HEK293 (cell line): Measurements from ENCODE around the gene COX5A.
A peak's percentile ranks its signal among the peaks of the same experiment; 100 is the strongest.

ENCODE experiments used
- CTCF ChIA-PET: fragments of 350-600 bp; formaldehyde crosslinking; extraction: SDS; loops from one replicate; lab custom pipeline; 2021; ENCODE audit warnings: antibody characterized with exemption; lab: Yijun Ruan, JAX
- POLR2A ChIA-PET: fragments of 300-600 bp; formaldehyde crosslinking; extraction: SDS; loops from one replicate; lab custom pipeline; 2020; ENCODE audit warnings: antibody characterized with exemption, inconsistent platforms; lab: Yijun Ruan, JAX
- H3K27ac ChIP-seq: fragments of 200-500 bp; sonication (Bioruptor generic); 2 replicates; pipeline ENCODE4 v1.5.1; 2014; ENCODE audit warnings: low read depth, low read length, control low read depth, inconsistent platforms; ENCODE audit errors: extremely low read depth
- H3K36me3 ChIP-seq, 2 experiments: fragments of 200-500 bp in 1 of 2; sonication (Bioruptor generic) in 1 of 2; 1 replicate in 1 of 2; 2 replicates in 1 of 2; pipeline ENCODE4 v1.5.1; 2014 to 2017; ENCODE audit warnings: inconsistent platforms in 2 of 2, low read length in 2 of 2; ENCODE audit not compliant: control insufficient read depth in 2 of 2, insufficient read depth in 1 of 2
- H3K4me1 ChIP-seq: fragments of 200-500 bp; sonication (Bioruptor generic); 2 replicates; pipeline ENCODE4 v1.5.1; 2014; ENCODE audit warnings: mild to moderate bottlenecking, low read length, inconsistent platforms; ENCODE audit not compliant: control insufficient read depth, insufficient read depth
- H3K4me3 ChIP-seq: 2 replicates; pipeline ENCODE4 v1.5.1; 2011; ENCODE audit warnings: low read depth, mild to moderate bottlenecking, control low read depth, low read length, moderate library complexity
- H3K9me3 ChIP-seq: fragments of 200-500 bp; sonication (Bioruptor generic); 2 replicates; pipeline ENCODE4 v1.5.1; 2014; ENCODE audit warnings: low read depth, low read length, inconsistent platforms; ENCODE audit not compliant: control insufficient read depth, insufficient read depth
- SP7 ChIP-seq: fragments of 450-650 bp; formaldehyde crosslinking; IDR thresholded peaks from 2 replicates; pipeline ENCODE4 v1.5.1; 2016; ENCODE audit warnings: missing biosample characterization, missing genetic modification characterization
- ZNF335 ChIP-seq: fragments of 450-650 bp; formaldehyde crosslinking; conservative IDR thresholded peaks from 2 replicates; pipeline ENCODE4 v1.5.1; 2016; ENCODE audit warnings: missing biosample characterization, missing genetic modification characterization

The COX5A gene

GRCh38 chr15:74870436-74871215, 67.2 kb downstream of the COX5A start:
- ChIA-PET CTCF (interaction anchor here (0.6 to 3.1 kb wide), 6 partner anchors 21 to 254 kb away, joined by 3 to 20 read pairs (median 3); no protein-coding TSS in a partner anchor), POLR2A (interaction anchor here (0.6 to 4.3 kb wide), 8 partner anchors 11 to 169 kb away, joined by 3 to 20 read pairs (median 6); partner anchors contain the start of genes COX5A, FAM219B and MPI)
- no peaks in the 10 kb centered on the region for H3K9me3 ChIP-seq
- peaks cover 11% of the 10 kb centered on the region for H3K4me1 ChIP-seq
- H3K36me3 ChIP-seq = peaks cover 8 to 30% of the 10 kb centered on the region in 2 experiments; a peak in 2 of 3 replicates
- TF ChIP-seq SP7 (tag by site-specific recombination) (peak; percentile 37; the same call in 1 of the 2 replicates), ZNF335 (tag by site-specific recombination) (no peak)
- no peak overlapping the region for H3K27ac ChIP-seq
- H3K4me3 ChIP-seq = no peak overlapping the region
